ENCODE results near the gene UIMC1.
"Not testable (repeated sequence)": the region's sequence is repeated elsewhere in the genome, so short reads cannot be mapped to it uniquely, and the experiment has no call there.

UIMC1 gene

GRCh38 chr5:176881816-176882566 lies 124.6 kb downstream of the UIMC1 start:
- no peak for DNase-seq

GRCh38 chr5:176881021-176881749 lies 125.4 kb downstream of the UIMC1 start:
- DNase-seq = no peak

GRCh38 chr5:176880366-176881020 lies 126.1 kb downstream of the UIMC1 start:
- no peak for DNase-seq

GRCh38 chr5:176879663-176880361 lies 126.8 kb downstream of the UIMC1 start:
- no peak for DNase-seq

- DNase-seq = no peak
Observed at GRCh38 chr5:176878906-176879662, 127.5 kb downstream of the UIMC1 start.

GRCh38 chr5:176878463-176878862 lies 128.1 kb downstream of the UIMC1 start:
- no peak for DNase-seq

GRCh38 chr5:176877793-176878331 lies 128.7 kb downstream of the UIMC1 start:
- no peak for DNase-seq

- DNase-seq = no peak
Observed at GRCh38 chr5:176876506-176877431, 129.8 kb downstream of the UIMC1 start.

- no peak for DNase-seq
Observed at GRCh38 chr5:176875783-176876505, 130.6 kb downstream of the UIMC1 start.

GRCh38 chr5:176875014-176875550 lies 131.5 kb downstream of the UIMC1 start:
- no peak for DNase-seq

- no peak for DNase-seq
Observed at GRCh38 chr5:176874198-176874780, 132.3 kb downstream of the UIMC1 start.

- DNase-seq = no peak
Observed at GRCh38 chr5:176873541-176874172, 132.9 kb downstream of the UIMC1 start.

- DNase-seq = not testable (repeated sequence)
Observed at GRCh38 chr5:176873011-176873410, 133.6 kb downstream of the UIMC1 start.

- DNase-seq = not testable (repeated sequence)
Observed at GRCh38 chr5:176872586-176872985, 134.0 kb downstream of the UIMC1 start.

GRCh38 chr5:176870644-176871043 lies 135.9 kb downstream of the UIMC1 start:
- not testable (repeated sequence) for DNase-seq

GRCh38 chr5:176870110-176870591 lies 136.4 kb downstream of the UIMC1 start:
- DNase-seq = no peak

- DNase-seq = no peak
Observed at GRCh38 chr5:176869501-176870109, 137.0 kb downstream of the UIMC1 start.

- no peak for DNase-seq
Observed at GRCh38 chr5:176868731-176869130, 137.8 kb downstream of the UIMC1 start.
